Neural progenitor cell (in vitro differentiated cells): ENCODE data around the gene HDAC5. TPM values are rescaled to one million over a fixed set of nuclear protein-coding genes. Genes with fewer than 3 reads are reported as not detected.

Experiments
- DNase-seq: peaks from one replicate; pipeline ENCODE4 v3.0.0-alpha.2; 2016; ENCODE audit warnings: low spot score
- H2AFZ ChIP-seq: fragments of 200-600 bp; sonication (generic); replicated peaks from 2 replicates; pipeline ENCODE4 v1.6.1; 2016; ENCODE audit warnings: antibody characterized with exemption
- H3F3A ChIP-seq: fragments of 200-600 bp; sonication (generic); 2 replicates; pipeline ENCODE4 v1.6.1; 2016; ENCODE audit warnings: antibody characterized with exemption, low read depth
- H3K27ac ChIP-seq: fragments of 200-600 bp; sonication (generic); 2 replicates; pipeline ENCODE4 v1.5.1; 2016; ENCODE audit warnings: mild to moderate bottlenecking
- H3K27me3 ChIP-seq: fragments of 200-600 bp; sonication (generic); 2 replicates; pipeline ENCODE4 v1.6.1; 2016; ENCODE audit warnings: mild to moderate bottlenecking, moderate library complexity
- H3K36me3 ChIP-seq: fragments of 200-600 bp; sonication (generic); 2 replicates; pipeline ENCODE4 v1.5.1; 2016
- H3K4me1 ChIP-seq: fragments of 200-600 bp; sonication (generic); 2 replicates; pipeline ENCODE4 v1.6.1; 2016; ENCODE audit warnings: mixed run types
- H3K4me2 ChIP-seq: fragments of 200-600 bp; sonication (generic); 2 replicates; pipeline ENCODE4 v1.6.1; 2016
- H3K4me3 ChIP-seq: fragments of 200-600 bp; sonication (generic); 2 replicates; pipeline ENCODE4 v1.5.1; 2016
- H3K79me2 ChIP-seq: fragments of 200-600 bp; sonication (generic); 2 replicates; pipeline ENCODE4 v1.6.1; 2016; ENCODE audit warnings: low read depth
- H3K9ac ChIP-seq: fragments of 200-600 bp; sonication (generic); 2 replicates; pipeline ENCODE4 v1.6.1; 2016
- H3K9me3 ChIP-seq: fragments of 200-600 bp; sonication (generic); 2 replicates; pipeline ENCODE4 v1.5.1; 2016; ENCODE audit warnings: low read depth
- H4K20me1 ChIP-seq: fragments of 200-600 bp; sonication (generic); 2 replicates; pipeline ENCODE4 v1.6.1; 2016; ENCODE audit warnings: low read depth
- H3K27ac Mint-ChIP-seq: 3 replicates; pipeline ENCODE4 v1.8.0; 2021; ENCODE audit warnings: mixed read lengths
- H3K27me3 Mint-ChIP-seq: 2 replicates; pipeline ENCODE4 v1.8.0; 2022; ENCODE audit warnings: low read depth, mild to moderate bottlenecking, inconsistent platforms, moderate library complexity, mixed read lengths; ENCODE audit not compliant: insufficient read depth
- H3K36me3 Mint-ChIP-seq: 3 replicates; pipeline ENCODE4 v1.8.0; 2021; ENCODE audit warnings: mixed read lengths
- H3K4me1 Mint-ChIP-seq: 3 replicates; pipeline ENCODE4 v1.8.0; 2021; ENCODE audit warnings: mixed read lengths
- H3K4me3 Mint-ChIP-seq: 3 replicates; pipeline ENCODE4 v1.8.0; 2021; ENCODE audit warnings: mild to moderate bottlenecking, moderate library complexity, mixed read lengths
- H3K9me3 Mint-ChIP-seq: 3 replicates; pipeline ENCODE4 v1.8.0; 2020; ENCODE audit warnings: mixed read lengths
- CTCF ChIP-seq: fragments of 200-600 bp; sonication (generic); IDR thresholded peaks from 2 replicates; pipeline ENCODE4 v1.5.1; 2017; ENCODE audit warnings: antibody characterized with exemption, mild to moderate bottlenecking
- EZH2 ChIP-seq: fragments of 200-600 bp; sonication (generic); IDR thresholded peaks from 2 replicates; pipeline ENCODE4 v1.6.1; 2017; ENCODE audit warnings: antibody characterized with exemption, mild to moderate bottlenecking, moderate library complexity
- EZH2phosphoT487 ChIP-seq: fragments of 200-600 bp; sonication (generic); IDR thresholded peaks from 2 replicates; pipeline ENCODE4 v1.6.1; 2017; ENCODE audit warnings: antibody characterized with exemption
- total RNA-seq: library from RNA; depleted of rRNA; stranded (reverse); fragments of >200 nt; gene quantifications from 2 replicates; pipeline ENCODE4 v1.2.3, GENCODE V29; 2015; ENCODE audit warnings: low replicate concordance

Gene HDAC5
- total RNA-seq, 1 donor from 2014 or later, result 23.6 TPM

- H3K36me3 ChIP-seq, result peaks cover 6% of the 10 kb centered on the region
- peaks cover 34% of the 10 kb centered on the region for H3K36me3 Mint-ChIP-seq
- no peak overlapping the region for H2AFZ ChIP-seq
- peaks cover 14% of the 10 kb centered on the region for H3K4me1 Mint-ChIP-seq
- peaks cover 73% of the 10 kb centered on the region for H4K20me1 ChIP-seq
- no peak for TF ChIP-seq EZH2
- no peak for TF ChIP-seq CTCF
- TF ChIP-seq EZH2phosphoT487, result no peak
- H3K79me2 ChIP-seq, result peaks cover 83% of the 10 kb centered on the region
- H3K4me2 ChIP-seq, result no peak overlapping the region
- H3K27me3 ChIP-seq, result no peaks in the 10 kb centered on the region
- H3F3A ChIP-seq, result peaks cover 29% of the 10 kb centered on the region
- H3K4me1 ChIP-seq, result peaks cover 16% of the 10 kb centered on the region
- peaks cover 9% of the 10 kb centered on the region for H3K27me3 Mint-ChIP-seq
- H3K9me3 ChIP-seq, result no peaks in the 10 kb centered on the region
- no peak overlapping the region for H3K4me3 Mint-ChIP-seq
- H3K9ac ChIP-seq, result no peak overlapping the region
- H3K4me3 ChIP-seq, result no peak overlapping the region
- no peak overlapping the region for H3K27ac Mint-ChIP-seq
- H3K27ac ChIP-seq, result no peak overlapping the region
- DNase-seq, result no peak
- no peaks in the 10 kb centered on the region for H3K9me3 Mint-ChIP-seq
These were observed 60.6 kb downstream of the HDAC5 start for GRCh38 chr17:44062871-44063270.

- Histone ChIP-seq H3K79me2 (peaks cover 97% of the 10 kb centered on the region), H4K20me1 (peaks cover 78% of the 10 kb centered on the region), H3K36me3 (peaks cover 6% of the 10 kb centered on the region), H3K4me3 (no peak overlapping the region), H3K4me1 (peaks cover 16% of the 10 kb centered on the region), H3K9ac (no peak overlapping the region), H3K4me2 (no peak overlapping the region), H3F3A (peaks cover 15% of the 10 kb centered on the region), H2AFZ (no peak overlapping the region), H3K27ac (no peak overlapping the region), H3K27me3 (no peaks in the 10 kb centered on the region), H3K9me3 (no peaks in the 10 kb centered on the region)
- TF ChIP-seq CTCF (no peak), EZH2 (no peak), EZH2phosphoT487 (no peak)
- Mint-ChIP-seq H3K27me3 (peaks cover 7% of the 10 kb centered on the region), H3K27ac (no peak overlapping the region), H3K4me3 (no peak overlapping the region), H3K4me1 (peaks cover 10% of the 10 kb centered on the region), H3K9me3 (no peaks in the 10 kb centered on the region), H3K36me3 (peaks cover 34% of the 10 kb centered on the region)
- DNase-seq, result no peak
These were observed 62.0 kb downstream of the HDAC5 start for GRCh38 chr17:44061446-44061845.

GRCh38 chr17:44059101-44059892, 64.1 kb downstream of the HDAC5 start:
- H3K4me3 ChIP-seq, result no peak overlapping the region
- no peak overlapping the region for H3K9ac ChIP-seq
- H3K4me2 ChIP-seq, result no peak overlapping the region
- Mint-ChIP-seq H3K36me3 (peaks cover 39% of the 10 kb centered on the region), H3K4me3 (no peak overlapping the region), H3K27me3 (peaks cover 2% of the 10 kb centered on the region), H3K4me1 (peaks cover 3% of the 10 kb centered on the region), H3K9me3 (no peaks in the 10 kb centered on the region), H3K27ac (no peak overlapping the region)
- peaks cover 6% of the 10 kb centered on the region for H3K4me1 ChIP-seq
- peaks cover 100% of the 10 kb centered on the region for H3K79me2 ChIP-seq
- H3K27ac ChIP-seq, result no peak overlapping the region
- TF ChIP-seq EZH2phosphoT487, result no peak
- peaks cover 84% of the 10 kb centered on the region for H4K20me1 ChIP-seq
- no peaks in the 10 kb centered on the region for H3K9me3 ChIP-seq
- DNase-seq, result no peak
- H3K36me3 ChIP-seq, result peaks cover 6% of the 10 kb centered on the region
- no peak overlapping the region for H2AFZ ChIP-seq
- H3F3A ChIP-seq, result peaks cover under 1% of the 10 kb centered on the region
- no peaks in the 10 kb centered on the region for H3K27me3 ChIP-seq
